Left ventricle myocardium inferior (tissue), 1 donor: ENCODE measurements around the gene CPNE4. TPM values are rescaled to one million over a fixed set of nuclear protein-coding genes. Genes with fewer than 3 reads are reported as not detected.

Source experiments
- DNase-seq: peaks from one replicate; pipeline ENCODE4 v3.0.0-alpha.2; 2020
- H3K27ac ChIP-seq: fragments of 200-600 bp; replicated peaks from 2 replicates; pipeline ENCODE4 v1.8.0; 2021
- H3K27me3 ChIP-seq: fragments of 200-600 bp; 2 replicates; pipeline ENCODE4 v1.8.0; 2021; ENCODE audit warnings: low read depth
- H3K36me3 ChIP-seq: fragments of 200-600 bp; 2 replicates; pipeline ENCODE4 v1.8.0; 2021
- H3K4me1 ChIP-seq: fragments of 200-600 bp; 2 replicates; pipeline ENCODE4 v1.8.0; 2021
- H3K4me3 ChIP-seq: fragments of 200-600 bp; 2 replicates; pipeline ENCODE4 v1.8.0; 2021; ENCODE audit warnings: mild to moderate bottlenecking, moderate library complexity
- H3K9me3 ChIP-seq: fragments of 200-600 bp; replicated peaks from 2 replicates; pipeline ENCODE4 v1.8.0; 2021
- CTCF ChIP-seq: fragments of 200-600 bp; IDR thresholded peaks from 2 replicates; pipeline ENCODE4 v1.8.0; 2021; ENCODE audit warnings: antibody characterized with exemption, mild to moderate bottlenecking, borderline replicate concordance
- intact Hi-C: fragments of 100-400 bp; cut with micrococcal nuclease; formaldehyde crosslinking; loops from one replicate; pipeline ENCODE4 v1.11.0; 2022
- total RNA-seq: library from RNA; stranded (reverse); fragmentation: NEBNext Ultra II Directional; extraction: Animal tissue kit (Norgen Biotek cat#: 25700); gene quantifications from one replicate; pipeline ENCODE4 v1.2.1, GENCODE V29; 2021
- donor health status: DM: no; HTN: yes; CAD: no; lungs with severe emphysema.

Gene CPNE4
- total RNA-seq, 1 donor from 2014 or later: 17.9 TPM

GRCh38 chr3:131796558-131797198 lies 238.1 kb downstream of the CPNE4 start:
- no peak overlapping the region for H3K27ac ChIP-seq
- no peak for DNase-seq
- TF ChIP-seq CTCF: no peak
- no peaks in the 10 kb centered on the region for H3K9me3 ChIP-seq
- no peak overlapping the region for H3K4me3 ChIP-seq
- H3K27me3 ChIP-seq: no peaks in the 10 kb centered on the region
- no peaks in the 10 kb centered on the region for H3K36me3 ChIP-seq
- peaks cover 51% of the 10 kb centered on the region for H3K4me1 ChIP-seq
- intact Hi-C loops: no loop called here

GRCh38 chr3:131796111-131796510 lies 238.7 kb downstream of the CPNE4 start:
- no peaks in the 10 kb centered on the region for H3K36me3 ChIP-seq
- H3K9me3 ChIP-seq: no peaks in the 10 kb centered on the region
- no peak for DNase-seq
- intact Hi-C loops: no loop called here
- peaks cover 48% of the 10 kb centered on the region for H3K4me1 ChIP-seq
- no peak overlapping the region for H3K27ac ChIP-seq
- no peak for TF ChIP-seq CTCF
- no peak overlapping the region for H3K4me3 ChIP-seq
- H3K27me3 ChIP-seq: no peaks in the 10 kb centered on the region

- intact Hi-C loops: loop anchor here (2.0 kb wide), 1 partner anchor 233 kb away; no protein-coding TSS in a partner anchor
- no peaks in the 10 kb centered on the region for H3K27me3 ChIP-seq
- no peaks in the 10 kb centered on the region for H3K9me3 ChIP-seq
- no peak overlapping the region for H3K27ac ChIP-seq
- TF ChIP-seq CTCF: no peak
- no peak overlapping the region for H3K4me3 ChIP-seq
- no peaks in the 10 kb centered on the region for H3K36me3 ChIP-seq
- no peak for DNase-seq
- peaks cover 48% of the 10 kb centered on the region for H3K4me1 ChIP-seq
These were observed 239.3 kb downstream of the CPNE4 start for GRCh38 chr3:131795390-131796090.

GRCh38 chr3:131794766-131795388 lies 239.9 kb downstream of the CPNE4 start:
- TF ChIP-seq CTCF: peak; percentile 86
- no peaks in the 10 kb centered on the region for H3K27me3 ChIP-seq
- peaks cover 48% of the 10 kb centered on the region for H3K4me1 ChIP-seq
- H3K27ac ChIP-seq: no peak overlapping the region
- H3K36me3 ChIP-seq: no peaks in the 10 kb centered on the region
- no peak for DNase-seq
- no peak overlapping the region for H3K4me3 ChIP-seq
- no peaks in the 10 kb centered on the region for H3K9me3 ChIP-seq
- intact Hi-C loops: loop anchor here (2.0 kb wide), 1 partner anchor 234 kb away; no protein-coding TSS in a partner anchor

- DNase-seq: no peak
- intact Hi-C loops: loop anchor here (2.0 kb wide), 1 partner anchor 235 kb away; no protein-coding TSS in a partner anchor
- no peaks in the 10 kb centered on the region for H3K36me3 ChIP-seq
These were observed 240.9 kb downstream of the CPNE4 start for GRCh38 chr3:131793870-131794269.

More at GRCh38 chr3:131793870-131794269, 240.9 kb downstream of the CPNE4 start:
- no peak for TF ChIP-seq CTCF
- H3K27me3 ChIP-seq: no peaks in the 10 kb centered on the region
- no peak overlapping the region for H3K4me3 ChIP-seq
- H3K4me1 ChIP-seq: peaks cover 46% of the 10 kb centered on the region
- no peak overlapping the region for H3K27ac ChIP-seq
- no peaks in the 10 kb centered on the region for H3K9me3 ChIP-seq
